Keratinocyte (primary cell): Measurements from ENCODE around the gene LRRC47. TPM values are rescaled to one million over a fixed set of nuclear protein-coding genes. Genes with fewer than 3 reads are reported as not detected.

Experiments
- DNase-seq: peaks from one replicate; pipeline ENCODE4 v3.0.0-alpha.2; 2011; ENCODE audit warnings: low read depth, missing footprints, low spot score
- FAIRE-seq: peaks from 2 replicates; lab custom pipeline; 2011; peaks lifted over from hg19 to GRCh38; lab: Jason Lieb, UNC
- H2AFZ ChIP-seq: 2 replicates; pipeline ENCODE4 v1.6.0; 2012; ENCODE audit warnings: low read length, control low read depth, inconsistent platforms; ENCODE audit not compliant: control insufficient read depth
- H3K27ac ChIP-seq: 2 replicates; pipeline ENCODE4 v1.5.1; 2011; ENCODE audit warnings: low read length; ENCODE audit not compliant: control insufficient read depth, insufficient read depth
- H3K27me3 ChIP-seq: 3 replicates; pipeline ENCODE4 v1.6.0; 2011; ENCODE audit warnings: low read length; ENCODE audit not compliant: control insufficient read depth, insufficient read depth; ENCODE audit errors: extremely low read depth
- H3K36me3 ChIP-seq, 2 experiments: 2 replicates in 1 of 2; 3 replicates in 1 of 2; pipeline ENCODE4 v1.5.1; 2011; ENCODE audit warnings: low read length in 2 of 2, mild to moderate bottlenecking in 1 of 2; ENCODE audit not compliant: control insufficient read depth in 2 of 2, insufficient read depth in 2 of 2; ENCODE audit errors: extremely low read depth in 1 of 2
- H3K4me1 ChIP-seq: 3 replicates; pipeline ENCODE4 v1.5.1; 2011; ENCODE audit warnings: low read length; ENCODE audit not compliant: control insufficient read depth, insufficient read depth; ENCODE audit errors: extremely low read depth
- H3K4me2 ChIP-seq: 3 replicates; pipeline ENCODE4 v1.6.0; 2011; ENCODE audit warnings: low read depth, low read length; ENCODE audit not compliant: control insufficient read depth, insufficient read depth; ENCODE audit errors: extremely low read depth
- H3K4me3 ChIP-seq, 3 experiments: fragments of 200-600 bp in 1 of 3; sonication (generic) in 1 of 3; 2 replicates in 2 of 3; 3 replicates in 1 of 3; pipeline ENCODE4 v1.5.1; 2011 to 2016; ENCODE audit warnings: low read length in 3 of 3, mild to moderate bottlenecking in 3 of 3, control low read depth in 2 of 3, inconsistent platforms in 1 of 3, low read depth in 1 of 3, mixed read lengths in 1 of 3, mixed run types in 1 of 3, moderate library complexity in 1 of 3; ENCODE audit not compliant: control insufficient read depth in 2 of 3, insufficient read depth in 2 of 3; ENCODE audit errors: extremely low read depth in 1 of 3
- H3K79me2 ChIP-seq: 2 replicates; pipeline ENCODE4 v1.6.0; 2012; ENCODE audit warnings: low read length; ENCODE audit not compliant: control insufficient read depth, insufficient read depth
- H3K9ac ChIP-seq: 3 replicates; pipeline ENCODE4 v1.6.0; 2011; ENCODE audit warnings: low read length; ENCODE audit not compliant: control insufficient read depth, insufficient read depth; ENCODE audit errors: extremely low read depth
- H3K9me1 ChIP-seq: 3 replicates; pipeline ENCODE4 v1.6.0; 2011; ENCODE audit warnings: low read length; ENCODE audit not compliant: control insufficient read depth, insufficient read depth; ENCODE audit errors: extremely low read depth
- H3K9me3 ChIP-seq: 2 replicates; pipeline ENCODE4 v1.5.1; 2012; ENCODE audit warnings: low read depth, low read length; ENCODE audit not compliant: control insufficient read depth
- H4K20me1 ChIP-seq: 3 replicates; pipeline ENCODE4 v1.6.0; 2011; ENCODE audit warnings: low read length; ENCODE audit not compliant: control insufficient read depth, insufficient read depth; ENCODE audit errors: extremely low read depth
- EZH2 ChIP-seq: IDR thresholded peaks from one replicate; pipeline ENCODE4 v1.6.1; 2012; ENCODE audit warnings: inconsistent platforms, mild to moderate bottlenecking, low read length, moderate library complexity
- dilution Hi-C: fragments of 300-500 bp; cut with MboI; formaldehyde crosslinking; loops from one replicate; pipeline ENCODE4 v1.7.0; 2020; ENCODE audit warnings: low sequenced_read_pairs; ENCODE audit not compliant: extremely low pct_ligation_motif_present
- polyA plus RNA-seq, 5 experiments: library from polyadenylated mRNA; depleted of rRNA in 3 of 5; stranded (reverse) in 3 of 5; stranded (forward) in 1 of 5; unstranded in 1 of 5; fragments of >200 nt; gene quantifications; 1 replicate in 1 of 5; 2 replicates in 3 of 5; 3 replicates in 1 of 5; pipeline versions ENCODE4 v1.2.1 to v1.2.3, GENCODE V29; 2011 to 2012; ENCODE audit warnings: missing spikeins in 2 of 5, low read depth in 1 of 5, low replicate concordance in 1 of 5
- TF ChIP-seq, protein P1 (sequence below), 3 experiments: IDR thresholded peaks in 1 of 3; conservative IDR thresholded peaks in 1 of 3; optimal IDR thresholded peaks in 1 of 3; 2 replicates in 2 of 3; 3 replicates in 1 of 3; pipeline versions ENCODE3 to v1.5.1; 2011; ENCODE audit warnings: low read length in 3 of 3, mild to moderate bottlenecking in 3 of 3, moderate library complexity in 2 of 3, control low read depth in 1 of 3, inconsistent platforms in 1 of 3; ENCODE audit not compliant: insufficient read depth in 2 of 3; ENCODE audit errors: extremely low read depth in 1 of 3

The LRRC47 gene
- polyA plus RNA-seq, 1 donor (not counting 4 experiments of a cell fraction or from before 2014, with no cell fraction given): 40.1 TPM

DNA sequence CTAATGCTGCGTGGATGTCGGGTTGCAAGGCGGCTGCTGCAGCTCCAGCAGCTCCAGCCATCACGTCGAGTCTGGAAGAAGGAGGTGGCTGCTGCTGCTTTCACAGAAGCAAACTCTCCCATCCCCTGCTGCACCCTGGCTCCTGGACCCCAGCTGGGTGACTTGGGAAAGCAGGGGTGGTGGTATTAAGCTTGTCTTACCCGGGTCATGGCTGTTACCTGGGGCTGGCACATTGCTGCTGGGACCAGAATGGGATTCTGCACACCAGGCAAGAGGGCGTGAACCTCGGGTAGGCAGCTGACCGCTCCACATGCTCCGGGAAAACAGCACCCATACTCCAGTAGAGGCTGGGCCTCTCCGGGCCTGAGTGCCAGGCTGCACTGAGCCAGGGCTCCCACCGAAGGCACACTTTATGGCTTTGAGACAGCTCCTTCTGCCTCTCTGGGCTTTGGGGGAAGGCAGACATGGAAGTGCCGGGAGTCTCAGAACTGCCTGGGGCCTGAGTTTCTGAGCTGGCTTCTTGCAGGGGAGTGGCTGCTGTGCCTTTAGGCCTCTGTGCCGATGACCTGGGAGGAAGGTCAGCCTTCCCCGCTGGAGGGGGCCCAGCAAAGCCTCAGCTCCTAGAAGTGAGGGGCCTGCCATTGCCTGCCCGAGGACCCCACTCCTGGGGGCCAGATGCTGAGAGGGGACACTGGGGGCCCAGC is 22.6 kb downstream of the LRRC47 start:
- Histone ChIP-seq H3K9ac (no peak overlapping the region), H4K20me1 (no peaks in the 10 kb centered on the region), H3K36me3 (no peaks in the 10 kb centered on the region), H3K4me3 (no peak overlapping the region), H3K27ac (no peak overlapping the region), H2AFZ (no peak overlapping the region), H3K79me2 (no peaks in the 10 kb centered on the region), H3K27me3 (no peaks in the 10 kb centered on the region), H3K4me1 (peaks cover 5% of the 10 kb centered on the region), H3K9me1 (no peaks in the 10 kb centered on the region), H3K9me3 (no peaks in the 10 kb centered on the region), H3K4me2 (peak overlapping the region; percentile 71)
- FAIRE-seq (no peak), DNase-seq (no peak)
- dilution Hi-C loops: no loop called here
- TF ChIP-seq, protein P1, sequence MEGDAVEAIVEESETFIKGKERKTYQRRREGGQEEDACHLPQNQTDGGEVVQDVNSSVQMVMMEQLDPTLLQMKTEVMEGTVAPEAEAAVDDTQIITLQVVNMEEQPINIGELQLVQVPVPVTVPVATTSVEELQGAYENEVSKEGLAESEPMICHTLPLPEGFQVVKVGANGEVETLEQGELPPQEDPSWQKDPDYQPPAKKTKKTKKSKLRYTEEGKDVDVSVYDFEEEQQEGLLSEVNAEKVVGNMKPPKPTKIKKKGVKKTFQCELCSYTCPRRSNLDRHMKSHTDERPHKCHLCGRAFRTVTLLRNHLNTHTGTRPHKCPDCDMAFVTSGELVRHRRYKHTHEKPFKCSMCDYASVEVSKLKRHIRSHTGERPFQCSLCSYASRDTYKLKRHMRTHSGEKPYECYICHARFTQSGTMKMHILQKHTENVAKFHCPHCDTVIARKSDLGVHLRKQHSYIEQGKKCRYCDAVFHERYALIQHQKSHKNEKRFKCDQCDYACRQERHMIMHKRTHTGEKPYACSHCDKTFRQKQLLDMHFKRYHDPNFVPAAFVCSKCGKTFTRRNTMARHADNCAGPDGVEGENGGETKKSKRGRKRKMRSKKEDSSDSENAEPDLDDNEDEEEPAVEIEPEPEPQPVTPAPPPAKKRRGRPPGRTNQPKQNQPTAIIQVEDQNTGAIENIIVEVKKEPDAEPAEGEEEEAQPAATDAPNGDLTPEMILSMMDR (optimal IDR thresholded peaks at IDR 0.05 in 1 of 3, IDR thresholded peaks at IDR 0.05 in 1 of 3, conservative IDR thresholded peaks at IDR 0.05 in 1 of 3; ENCODE audit: extremely low read depth in 1 of 3, insufficient read depth in 2 of 3, low read length in 3 of 3): no peak
- no peak for TF ChIP-seq EZH2

DNA sequence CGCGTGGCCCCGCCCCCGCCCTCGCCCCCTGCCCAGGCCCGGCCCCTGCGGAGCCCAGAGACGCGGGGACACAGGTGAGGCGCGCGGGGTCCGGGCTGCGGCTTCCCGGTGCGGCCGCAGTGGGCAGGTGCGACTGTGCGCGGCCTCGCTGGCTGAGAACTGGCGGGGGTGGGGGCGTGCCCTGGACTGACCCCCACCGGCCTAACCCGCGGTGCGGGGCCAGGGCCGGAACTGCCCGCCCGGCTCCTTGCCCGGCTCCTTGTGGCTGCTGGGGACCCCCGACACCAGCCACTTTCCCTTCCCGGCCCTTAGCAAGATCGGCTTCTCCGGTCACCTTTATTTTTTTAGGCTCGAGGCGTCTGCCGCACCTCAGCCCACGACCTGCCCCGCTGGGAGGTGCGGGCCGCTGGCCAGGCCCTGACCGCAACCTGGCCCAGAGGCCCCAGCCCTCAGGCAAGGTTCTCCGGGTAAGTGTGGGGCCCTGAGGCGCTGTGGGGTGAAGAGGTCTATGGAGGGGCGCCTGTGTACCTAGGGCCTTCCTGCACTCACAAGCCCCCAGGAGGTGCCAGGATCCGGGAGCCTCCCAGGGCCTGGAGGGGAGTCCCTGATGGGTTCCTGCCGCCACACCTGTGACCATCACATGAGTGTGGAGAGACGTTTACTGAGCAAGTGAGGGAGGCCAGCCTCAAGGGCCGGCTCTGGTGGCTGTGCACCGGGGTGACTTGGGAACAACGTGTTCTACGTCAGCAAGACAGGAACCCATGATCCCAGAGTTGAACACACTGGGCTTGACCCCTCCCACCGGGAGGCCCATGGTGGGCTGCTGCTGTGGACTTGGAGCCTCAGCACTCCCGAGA is 23.4 kb downstream of the LRRC47 start, which contains the start of gene SMIM1:
TSS of gene SMIM1 (plus strand) at position 35 of the 857 bp plus-strand sequence. CDS start 2,625 bp downstream, outside the sequence.
- no peak for DNase-seq

More for the DNA sequence above, 23.4 kb downstream of the LRRC47 start, which contains the start of gene SMIM1:
- Histone ChIP-seq H4K20me1 (no peaks in the 10 kb centered on the region), H2AFZ (peak within 1 kb of the TSS; percentile 37), H3K9me1 (no peaks in the 10 kb centered on the region), H3K4me2 (peak within 1 kb of the TSS; percentile 71), H3K36me3 (no peaks in the 10 kb centered on the region), H3K9ac (peak within 1 kb of the TSS; percentile 37), H3K27me3 (no peaks in the 10 kb centered on the region), H3K4me1 (peaks cover 5% of the 10 kb centered on the region), H3K9me3 (no peaks in the 10 kb centered on the region), H3K27ac (no peak within 1 kb of the TSS), H3K79me2 (no peaks in the 10 kb centered on the region), H3K4me3 (peak within 1 kb of the TSS; percentile 49 to 59 (median 52))
- TF ChIP-seq, protein P1 (optimal IDR thresholded peaks at IDR 0.05 in 1 of 3, IDR thresholded peaks at IDR 0.05 in 1 of 3, conservative IDR thresholded peaks at IDR 0.05 in 1 of 3; ENCODE audit: extremely low read depth in 1 of 3, insufficient read depth in 2 of 3, low read length in 3 of 3): no peak
- no peak for TF ChIP-seq EZH2
- dilution Hi-C loops: no loop called here
- no peak for FAIRE-seq
